ENCODE results near the gene DESI2.

- TF ChIP-seq CTCF (IDR thresholded peaks at IDR 0.05; ENCODE audit: insufficient read depth, low read length, poor library complexity, severe bottlenecking) (no peak), EZH2phosphoT487 (conservative IDR thresholded peaks at IDR 0.05; ENCODE audit: low read length) (no peak)
Observed at GRCh38 chr1:244699741-244700140, 46.8 kb downstream of the DESI2 start.

All from SU-DHL-6 (cell line).